ENCODE data around the gene HAS3.
A peak's percentile ranks its signal among the peaks of the same experiment; 100 is the strongest.
"Not testable (repeated sequence)": the region's sequence is repeated elsewhere in the genome, so short reads cannot be mapped to it uniquely, and the experiment has no call there.

The HAS3 gene

DNA sequence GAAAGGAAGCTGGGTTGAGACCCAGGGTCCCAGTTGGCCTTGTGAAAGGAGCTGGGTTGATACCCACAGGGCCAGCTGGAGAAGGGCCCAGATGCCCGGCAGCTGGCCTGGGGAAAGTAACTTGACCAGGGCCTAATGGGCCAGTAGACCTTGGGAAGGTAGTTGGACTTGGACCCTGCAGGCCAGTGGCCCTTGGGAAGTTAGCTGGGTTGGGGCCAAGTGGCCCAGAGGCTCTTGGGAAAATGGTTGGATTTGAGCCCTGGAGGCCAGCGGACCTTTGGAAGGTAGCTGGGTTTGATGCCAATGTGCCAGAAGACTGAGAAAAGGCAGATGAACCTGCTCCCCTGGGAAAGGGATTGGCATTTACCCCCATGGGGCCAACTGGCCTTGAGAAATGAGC is 13.5 kb downstream of the HAS3 start:
- FAIRE-seq = no peak

DNA sequence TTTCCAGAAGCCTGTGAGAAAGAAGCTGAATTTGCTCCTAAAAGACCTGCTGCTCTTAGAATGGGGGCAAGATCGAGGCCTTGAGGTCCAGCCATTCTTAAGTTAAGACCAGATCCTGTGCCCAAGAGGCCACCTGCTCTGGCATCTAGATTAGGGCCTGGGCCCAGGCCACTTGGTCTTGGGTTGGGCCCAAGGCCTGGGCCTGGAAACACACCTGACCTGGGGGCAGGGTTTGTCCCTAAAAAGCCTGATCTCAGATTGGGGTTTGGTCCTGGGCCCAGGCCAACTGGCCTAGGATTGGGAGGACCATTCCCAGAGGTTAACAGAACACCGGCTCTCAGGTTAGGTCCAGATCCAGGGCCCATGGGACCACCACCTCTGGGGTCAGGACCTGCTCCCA is 14.1 kb downstream of the HAS3 start:
- no peak for FAIRE-seq

DNA sequence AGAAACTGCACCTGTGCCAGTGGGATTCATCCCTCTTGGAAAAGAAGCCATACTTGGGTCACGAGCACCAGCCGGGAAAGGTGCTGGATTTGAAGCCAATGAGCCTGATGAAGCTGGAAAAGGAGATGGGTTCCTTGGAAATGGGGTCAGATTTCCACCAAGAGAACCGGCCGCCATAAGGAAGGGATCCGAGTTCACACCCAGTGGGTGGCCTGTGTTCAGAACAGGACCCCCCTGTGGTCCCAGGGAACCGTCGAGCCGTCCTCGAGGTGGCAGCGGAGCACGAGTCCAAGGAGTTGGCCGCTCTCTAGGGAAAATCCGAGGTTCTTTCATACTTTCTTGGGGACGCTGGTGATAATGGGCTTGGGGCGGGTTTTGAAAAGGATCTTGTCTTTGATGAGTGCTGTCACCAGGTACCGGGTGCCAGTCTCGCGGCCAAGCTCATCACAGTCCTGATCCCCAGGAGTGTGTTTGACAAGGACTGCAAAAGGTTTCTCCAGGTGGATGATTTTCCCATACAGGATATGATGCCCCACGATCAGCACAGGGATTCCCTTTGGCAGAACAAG is 14.7 kb downstream of the HAS3 start:
- no peak for FAIRE-seq

DNA sequence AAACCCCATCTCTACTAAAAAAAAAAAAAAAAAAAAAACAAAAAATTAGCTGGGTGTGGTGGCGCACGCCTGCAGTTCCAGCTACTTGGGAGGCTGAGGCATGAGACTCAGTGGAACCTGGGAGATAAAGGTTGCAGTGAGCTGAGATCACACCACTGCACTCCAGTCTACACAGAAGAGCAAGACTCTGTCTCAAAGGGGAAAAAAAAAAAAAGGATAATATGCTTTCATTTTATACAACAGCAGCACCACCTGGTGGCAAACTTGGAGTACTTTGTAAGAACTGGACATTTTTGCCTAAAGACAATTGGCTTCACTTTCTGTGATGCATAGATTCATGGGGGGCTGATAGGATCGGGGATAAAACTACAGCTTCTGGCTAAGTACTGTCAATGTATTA is 18.5 kb downstream of the HAS3 start:
- peak; percentile 86 for FAIRE-seq

DNA sequence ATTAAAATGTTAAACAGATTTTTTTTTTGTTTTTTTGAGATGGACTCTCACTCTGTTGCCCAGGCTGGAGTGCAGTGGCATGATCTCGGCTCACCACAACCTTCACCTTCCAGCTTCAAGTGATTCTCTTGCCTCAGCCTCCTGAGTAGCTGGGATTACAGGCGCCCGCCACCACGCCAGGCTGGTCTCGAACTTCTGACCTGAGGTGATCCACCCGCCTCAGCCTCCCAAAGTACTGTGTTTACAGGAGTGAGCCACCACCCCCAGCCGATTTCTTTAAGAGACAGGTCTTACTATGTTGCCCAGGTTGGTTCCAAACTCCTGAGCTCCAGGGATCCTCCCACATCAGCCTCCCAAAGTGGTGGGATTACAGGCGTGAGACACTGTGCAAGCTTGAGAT is 19.0 kb downstream of the HAS3 start:
- not testable (repeated sequence) for FAIRE-seq

DNA sequence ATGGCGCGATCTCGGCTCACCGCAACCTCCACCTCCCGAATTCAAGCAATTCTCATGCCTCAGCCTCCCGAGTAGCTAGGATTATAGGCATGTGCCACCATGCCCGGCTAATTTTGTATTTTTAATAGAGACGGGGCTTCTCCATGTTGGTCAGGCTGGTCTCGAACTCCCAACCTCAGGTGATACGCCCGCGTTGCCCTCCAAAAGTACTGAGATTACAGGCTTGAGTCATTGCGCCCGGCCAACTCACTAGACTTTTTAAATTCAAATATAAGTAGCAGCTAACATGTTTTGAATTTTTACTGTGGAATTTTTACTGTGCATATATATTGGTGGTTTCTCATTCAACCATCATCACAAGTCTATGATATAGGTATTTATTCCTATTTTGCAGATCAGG is 19.5 kb downstream of the HAS3 start:
- not testable (repeated sequence) for FAIRE-seq

DNA sequence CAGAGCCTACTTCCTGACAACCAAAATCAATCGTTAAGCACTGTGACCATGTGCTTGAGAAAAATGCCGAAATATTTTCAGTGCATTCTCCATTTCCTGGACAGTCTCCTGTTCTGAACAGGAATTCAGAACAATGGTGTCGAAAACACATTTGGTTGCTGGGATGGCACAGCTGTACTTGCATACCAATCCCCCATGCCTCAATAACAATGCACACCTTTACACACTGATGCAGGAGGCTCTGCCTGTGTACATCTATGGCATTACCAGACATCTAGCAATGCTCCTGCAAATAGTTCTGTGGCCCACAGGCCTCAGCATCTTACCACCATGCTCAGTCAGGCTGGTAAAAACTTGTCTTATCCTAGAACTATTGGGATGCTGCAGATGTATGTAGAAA is 20.8 kb downstream of the HAS3 start:
- FAIRE-seq = no peak

DNA sequence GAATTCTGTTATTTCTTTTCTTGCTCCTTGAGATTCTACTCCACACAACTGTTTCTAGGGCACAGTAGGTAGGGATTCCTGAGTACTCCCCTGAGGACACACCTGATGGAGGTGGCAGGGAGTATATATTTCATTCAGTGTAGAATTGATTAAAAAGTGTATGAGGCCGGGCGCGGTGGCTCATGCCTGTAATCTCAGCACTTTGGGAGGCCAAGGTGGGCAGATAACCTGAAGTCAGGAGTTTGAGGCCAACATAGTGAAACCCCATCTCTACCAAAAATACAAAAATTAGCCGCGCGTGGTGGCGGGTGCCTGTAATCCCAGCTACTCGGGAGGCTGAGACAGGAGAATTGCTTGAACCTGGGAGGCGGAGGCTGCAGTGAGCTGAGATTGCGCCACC is 21.3 kb downstream of the HAS3 start:
- FAIRE-seq = not testable (repeated sequence)

DNA sequence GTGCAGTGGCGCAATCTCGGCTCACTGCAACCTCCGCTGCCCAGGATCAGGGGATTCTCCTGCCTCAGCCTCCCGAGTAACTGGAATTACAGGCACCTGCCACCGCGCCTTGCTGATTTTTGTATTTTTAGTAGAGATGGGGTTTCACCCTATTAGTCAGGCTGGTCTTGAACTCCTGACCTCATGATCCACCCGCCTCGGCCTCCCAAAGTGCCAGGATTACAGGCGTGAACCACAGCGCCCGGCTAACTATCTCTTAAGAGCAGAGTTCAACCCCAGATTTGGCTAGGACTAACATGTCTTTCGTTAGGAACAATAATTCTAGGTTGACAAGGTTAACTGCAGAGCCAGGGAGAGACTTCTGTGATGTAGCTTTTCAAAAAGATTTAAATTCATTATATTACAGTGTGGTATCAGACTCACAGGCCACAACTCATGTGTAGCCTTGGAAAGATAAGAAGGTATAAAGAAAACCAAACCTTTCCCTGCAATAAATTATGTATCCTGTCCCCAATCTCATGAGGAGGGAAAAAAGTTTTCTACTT is 22.6 kb downstream of the HAS3 start:
- FAIRE-seq = no peak

DNA sequence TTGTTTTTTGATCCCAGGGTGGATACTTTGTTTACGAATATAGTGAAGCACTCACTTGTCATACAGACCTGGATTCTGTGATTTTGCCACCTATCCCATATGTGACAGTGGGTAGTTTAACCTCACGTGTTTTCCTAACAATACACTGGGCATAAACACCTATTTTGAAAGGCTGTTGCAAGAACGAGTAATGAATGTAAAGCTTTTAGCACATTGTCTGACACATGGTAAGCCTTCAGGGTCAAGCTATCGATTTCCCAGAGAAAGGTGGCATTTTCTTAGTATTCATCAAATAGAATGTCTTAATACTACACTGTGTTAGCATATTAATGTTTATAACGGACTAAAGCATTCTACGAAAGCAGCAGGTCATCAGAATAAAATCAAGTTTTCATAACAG is 25.0 kb downstream of the HAS3 start:
- no peak for FAIRE-seq

DNA sequence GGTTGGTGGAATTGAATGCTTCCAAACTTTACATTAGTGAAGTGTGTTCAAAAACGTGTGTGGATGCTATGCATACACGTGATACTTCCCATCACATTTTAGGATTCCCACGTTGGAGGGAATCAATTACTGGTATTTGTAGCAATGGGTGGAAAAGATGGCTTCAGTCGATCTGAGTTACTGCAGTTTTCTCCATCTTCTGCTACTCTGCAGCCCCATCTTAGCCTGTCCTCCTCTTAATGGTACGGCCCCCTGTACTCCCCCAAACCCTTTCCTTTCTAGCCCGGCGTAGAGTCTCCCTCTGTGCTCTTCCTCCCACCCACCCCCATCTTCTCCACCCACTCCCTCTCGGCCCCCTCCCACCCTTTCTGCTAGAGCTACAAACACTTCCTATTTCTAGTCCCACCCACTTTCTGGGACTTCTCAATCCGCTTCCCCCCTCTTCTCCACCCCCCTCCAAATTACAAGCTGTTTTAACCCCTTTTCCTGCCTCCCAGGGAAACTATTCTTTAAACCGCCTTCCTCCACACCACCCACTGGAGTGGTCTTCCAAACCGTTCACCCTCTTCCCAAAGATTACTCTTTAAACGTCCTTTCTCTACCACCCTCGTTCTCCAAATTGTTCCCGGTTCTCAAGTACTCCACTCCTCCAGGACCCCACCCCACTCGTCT is 25.9 kb downstream of the HAS3 start:
- no peak for FAIRE-seq

DNA sequence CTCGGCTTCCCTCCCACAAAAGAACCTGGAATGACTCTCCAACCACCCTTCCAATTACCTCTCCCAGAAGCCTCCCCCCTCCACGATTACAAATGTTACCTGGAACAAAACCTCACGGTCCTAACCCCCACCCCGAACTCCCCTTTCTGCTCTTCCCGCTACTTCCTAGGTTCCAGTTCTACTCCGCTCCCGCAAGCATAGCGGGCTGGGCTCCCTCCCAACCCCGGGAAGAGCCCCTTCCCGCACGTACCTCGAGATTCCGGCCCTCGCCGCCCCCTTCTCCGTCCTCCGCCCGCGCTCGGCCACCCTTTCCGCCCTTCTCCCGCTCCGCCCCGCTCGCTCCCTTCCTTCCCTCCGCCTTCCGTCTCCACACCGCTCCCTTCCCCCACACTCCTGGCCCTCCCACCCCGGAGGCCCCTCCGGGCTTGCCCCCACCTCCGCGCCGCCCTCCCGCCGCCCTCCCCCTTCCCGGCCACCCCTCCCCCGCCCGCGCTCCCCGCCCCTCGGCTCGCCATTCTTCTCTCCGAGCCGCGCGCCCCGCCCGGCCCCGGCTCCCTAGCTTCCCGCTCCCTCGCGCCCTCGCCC is 26.5 kb downstream of the HAS3 start:
- FAIRE-seq = no peak

DNA sequence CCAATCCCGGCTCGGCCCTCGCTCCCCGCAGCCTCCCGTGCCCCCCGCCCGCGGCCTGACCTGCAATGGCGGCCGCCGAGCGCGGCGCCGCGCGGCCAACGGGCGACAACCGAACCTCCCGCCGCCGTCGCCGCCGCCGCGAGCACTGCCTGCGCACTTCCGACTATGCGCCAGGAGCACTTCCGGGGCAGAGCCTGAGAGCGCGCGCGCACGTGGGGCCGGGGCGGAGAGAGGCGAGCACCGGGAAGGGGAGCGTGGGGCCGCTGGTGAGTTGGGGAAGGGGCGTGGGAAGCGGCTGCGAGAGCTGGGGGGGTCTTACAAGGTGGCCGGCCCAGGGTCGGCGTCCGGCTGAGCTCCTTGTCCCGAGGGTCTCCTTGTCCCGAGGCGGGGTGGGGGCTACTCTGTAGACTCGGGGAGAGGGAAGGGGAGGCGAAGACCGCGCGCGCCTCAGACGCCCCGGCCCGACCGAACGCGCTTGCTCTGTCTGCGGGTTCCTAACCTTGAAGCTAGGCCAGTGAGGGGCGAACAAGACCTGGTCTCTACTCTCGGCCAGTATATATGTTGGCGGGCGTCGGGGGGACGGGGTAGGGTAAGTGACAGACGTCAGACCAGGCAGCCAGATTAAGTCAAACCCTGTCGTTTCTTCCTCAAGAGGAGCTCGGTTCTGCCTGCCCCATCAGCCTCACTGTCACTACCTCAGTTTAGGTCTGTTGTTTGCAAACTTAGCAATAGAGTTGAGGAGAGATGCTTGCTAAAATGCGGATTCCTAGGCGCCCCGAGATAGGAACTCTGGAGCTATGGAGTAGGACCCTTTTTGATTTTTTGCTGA is 27.2 kb downstream of the HAS3 start, which contains the start of the genes CHTF8 and UTP4:
TSS of gene CHTF8 (minus strand) at position 165 of the 829 bp plus-strand sequence. CDS start 11,130 bp downstream, outside the sequence.
TSS of gene UTP4 (plus strand) at position 226 of the 829 bp plus-strand sequence. CDS start 811 bp downstream, outside the sequence.
- FAIRE-seq = no peak

DNA sequence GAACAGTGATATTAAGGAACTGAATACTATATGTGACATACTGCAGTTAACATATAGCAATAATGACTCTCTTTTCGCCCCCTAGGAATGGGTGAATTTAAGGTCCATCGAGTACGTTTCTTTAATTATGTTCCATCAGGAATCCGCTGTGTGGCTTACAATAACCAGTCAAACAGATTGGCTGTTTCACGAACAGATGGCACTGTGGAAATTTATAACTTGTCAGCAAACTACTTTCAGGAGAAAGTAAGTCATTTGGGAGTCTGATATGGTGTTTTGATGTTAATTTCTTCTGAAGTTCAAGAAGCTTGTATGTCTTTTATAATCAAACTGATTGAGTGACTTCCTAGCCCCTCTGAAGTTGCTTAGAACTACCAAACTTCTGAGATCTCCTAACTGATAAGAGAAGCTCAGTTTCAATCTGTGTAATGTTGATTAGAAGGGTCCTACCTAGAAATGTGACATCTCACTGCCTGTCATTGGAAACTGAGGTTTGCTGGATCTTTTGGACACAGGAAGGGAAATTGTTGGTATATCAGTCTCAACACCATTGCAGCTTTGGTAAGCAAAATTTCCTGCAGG is 28.0 kb downstream of the HAS3 start:
- no peak for FAIRE-seq

DNA sequence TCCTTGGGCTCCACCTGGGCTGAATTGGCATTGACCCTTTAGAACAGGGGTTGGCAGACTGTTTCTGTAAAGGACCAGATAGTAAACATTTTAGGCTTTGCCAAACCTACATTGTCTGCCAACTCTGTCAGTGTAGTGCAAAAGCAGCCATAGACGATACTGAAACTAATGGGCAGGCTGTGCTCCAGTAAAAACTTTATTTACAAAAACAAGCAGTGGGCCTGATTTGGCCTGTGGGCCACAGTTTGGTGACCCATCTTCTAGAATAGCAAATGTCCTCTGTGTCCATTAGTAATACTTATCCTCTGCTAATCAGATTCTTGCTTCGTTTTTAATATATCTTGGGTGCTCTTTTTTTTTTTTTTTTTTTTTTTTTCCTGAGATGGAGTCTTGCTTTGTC is 33.2 kb downstream of the HAS3 start:
- no peak for FAIRE-seq

DNA sequence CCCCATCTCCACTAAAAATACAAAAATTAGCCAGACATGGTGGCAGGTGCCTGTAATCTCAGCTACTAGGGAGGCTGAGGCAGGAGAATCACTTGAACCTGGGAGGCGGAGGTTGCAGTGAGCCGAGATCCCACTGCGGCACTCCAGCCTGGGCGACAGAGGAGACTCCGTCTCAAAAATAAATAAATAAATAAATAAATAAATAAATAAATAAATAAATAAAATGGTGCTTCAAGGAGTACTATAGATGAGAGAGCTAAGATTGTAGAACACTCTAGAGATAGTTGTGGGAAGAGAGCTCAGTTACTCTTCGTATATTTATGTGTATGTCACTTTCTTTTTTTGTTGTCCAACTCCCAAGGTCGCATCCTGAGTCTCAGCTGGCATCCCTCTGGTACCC is 34.0 kb downstream of the HAS3 start:
- not testable (repeated sequence) for FAIRE-seq

DNA sequence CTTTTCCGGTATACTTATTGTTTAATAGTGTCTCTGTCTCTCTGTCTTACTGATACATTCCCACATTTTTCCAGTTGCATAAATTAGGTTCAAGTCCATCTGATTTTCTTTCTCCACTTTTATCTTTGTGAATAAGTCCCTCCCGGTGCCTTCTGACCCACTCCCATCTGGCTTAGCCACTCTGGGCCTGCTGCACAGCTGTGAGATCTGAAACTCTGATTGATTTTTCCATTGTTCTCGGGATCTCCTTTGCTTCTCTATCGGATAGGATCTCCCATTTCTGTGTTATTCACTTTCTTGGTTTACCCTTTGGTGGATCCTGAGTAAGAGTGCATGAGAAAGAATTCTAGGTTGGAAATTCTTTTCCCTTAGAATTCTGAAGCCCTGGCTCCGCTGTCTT is 35.6 kb downstream of the HAS3 start:
- no peak for FAIRE-seq

DNA sequence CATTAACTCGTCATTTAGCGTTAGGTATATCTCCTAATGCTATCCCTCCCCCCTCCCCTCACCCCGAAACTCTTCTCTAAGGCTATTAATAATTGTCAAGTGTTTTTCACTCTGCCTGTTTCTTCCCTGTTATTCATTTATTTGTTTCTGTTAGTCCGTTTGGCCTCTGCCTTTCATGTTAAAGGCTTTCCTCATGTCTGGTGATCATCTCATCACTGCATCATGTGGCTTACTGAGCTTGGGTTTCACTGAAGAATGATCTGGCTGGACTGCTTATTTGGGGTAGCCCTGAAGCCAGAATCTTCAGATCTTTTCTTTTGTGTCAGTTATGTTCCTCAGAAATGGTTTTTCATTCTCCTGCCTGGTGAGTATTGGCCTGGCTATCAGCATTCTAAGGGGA is 36.5 kb downstream of the HAS3 start:
- FAIRE-seq = no peak

DNA sequence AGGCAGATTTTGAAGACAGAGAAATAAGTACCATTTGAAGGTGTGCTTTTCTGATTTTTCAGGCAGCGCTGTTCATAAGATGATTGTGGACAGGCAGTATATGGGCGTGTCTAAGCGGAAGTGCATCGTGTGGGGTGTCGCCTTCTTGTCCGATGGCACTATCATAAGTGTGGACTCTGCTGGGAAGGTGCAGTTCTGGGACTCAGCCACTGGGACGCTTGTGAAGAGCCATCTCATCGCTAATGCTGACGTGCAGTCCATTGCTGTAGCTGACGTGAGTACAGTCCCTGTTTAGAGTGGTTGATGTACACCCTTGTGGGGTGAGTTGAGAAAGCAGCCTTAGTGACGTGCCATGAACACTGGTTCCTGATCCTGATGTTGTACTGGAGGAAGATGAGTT is 37.7 kb downstream of the HAS3 start:
- FAIRE-seq = no peak

DNA sequence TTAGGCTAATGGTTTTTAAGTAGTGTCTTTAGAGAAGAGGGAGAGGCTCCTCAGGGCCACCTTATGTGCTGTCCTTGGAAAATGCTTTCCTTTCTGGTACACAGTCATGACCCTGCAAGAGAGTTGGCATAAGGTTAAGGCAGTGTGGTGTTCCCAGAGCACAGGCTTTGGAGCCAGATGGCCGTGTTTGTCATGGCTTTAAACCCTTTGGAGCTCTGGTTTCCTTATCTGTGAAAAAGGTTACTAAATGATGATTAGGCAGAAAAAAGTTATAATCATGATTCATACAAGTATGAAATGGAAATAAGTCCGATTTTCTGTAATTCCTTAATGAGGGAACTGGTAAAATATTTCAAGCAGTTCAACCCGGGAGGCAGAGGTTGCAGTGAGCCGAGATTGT is 40.2 kb downstream of the HAS3 start:
- FAIRE-seq = no peak

DNA sequence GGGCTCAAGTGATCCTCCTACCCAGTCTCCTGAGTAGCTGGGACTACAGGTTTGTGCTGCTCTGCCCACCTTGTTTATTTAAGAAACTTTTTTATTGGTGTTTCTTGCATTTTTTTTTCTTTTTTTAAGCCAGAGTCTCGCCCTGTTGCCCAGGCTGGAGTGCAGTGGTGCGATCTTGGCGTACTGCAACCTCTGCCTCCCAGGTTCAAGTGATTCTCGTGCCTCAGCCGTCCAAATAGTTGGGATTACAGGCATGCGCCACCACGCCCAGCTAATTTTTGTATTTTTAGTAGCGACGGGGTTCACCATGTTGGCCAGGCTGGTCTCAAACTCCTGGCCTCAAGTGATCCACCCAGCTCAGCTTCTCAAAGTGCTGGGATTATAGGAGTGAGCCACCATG is 44.2 kb downstream of the HAS3 start:
- FAIRE-seq = not testable (repeated sequence)

DNA sequence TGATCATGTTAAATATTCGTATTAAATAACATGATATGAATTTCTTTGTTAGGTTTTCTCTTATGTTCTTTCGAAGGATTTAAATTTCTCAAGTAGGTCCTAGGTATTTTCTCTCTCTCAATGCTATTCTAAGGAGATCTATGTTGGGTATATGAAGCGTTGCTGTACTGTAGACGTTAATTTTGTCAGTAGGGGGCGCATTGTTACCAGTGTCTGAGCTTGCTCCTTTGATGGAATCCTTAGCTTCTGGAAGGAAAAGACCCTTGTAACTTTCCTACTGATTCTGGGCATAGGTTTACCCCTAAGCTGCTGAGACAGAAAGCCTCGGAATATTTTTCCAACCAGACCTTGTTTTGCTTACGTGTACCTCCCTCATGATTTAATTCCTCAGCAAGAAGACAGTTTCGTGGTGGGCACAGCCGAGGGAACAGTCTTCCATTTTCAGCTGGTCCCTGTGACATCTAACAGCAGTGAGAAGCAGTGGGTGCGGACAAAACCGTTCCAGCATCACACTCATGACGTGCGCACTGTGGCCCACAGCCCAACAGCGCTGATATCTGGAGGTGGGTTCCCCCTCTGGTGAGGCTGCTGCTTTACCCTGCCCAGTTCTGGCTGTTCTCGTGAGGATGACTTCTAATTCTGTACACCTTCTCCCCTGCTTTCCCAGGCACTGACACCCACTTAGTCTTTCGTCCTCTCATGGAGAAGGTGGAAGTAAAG is 44.9 kb downstream of the HAS3 start:
- FAIRE-seq = peak; percentile 95
